Stimulated activated naive B cell treated with anti-CD40 and anti-IgM and Interleukin-4, amounts not matched to agents 10 μg/mL and 1 μg/mL and 100 μg/mL, for 72 hours (primary cell): ENCODE measurements around the gene CXCL3.

Experiments
- ATAC-seq, 2 donors: fragments of 150-1000 bp; cut with Tn5 transposase; replicated peaks; 2 replicates each; pipeline ENCODE4 v1.10.0; 2021; ENCODE audit warnings: moderate library complexity in 1 of 2
- DNase-seq: peaks from one replicate; pipeline ENCODE4 v3.0.0; 2021
- H3K27ac Mint-ChIP-seq: one replicate; pipeline ENCODE4 v1.8.0; 2022; ENCODE audit warnings: mild to moderate bottlenecking, mixed read lengths
- H3K27me3 Mint-ChIP-seq, 2 donors: one replicate each; pipeline ENCODE4 v1.8.0; 2022; ENCODE audit warnings: mixed read lengths in 2 of 2
- H3K36me3 Mint-ChIP-seq, 2 donors: one replicate each; pipeline ENCODE4 v1.8.0; 2022; ENCODE audit warnings: mixed read lengths in 2 of 2, mild to moderate bottlenecking in 1 of 2
- H3K4me1 Mint-ChIP-seq, 2 donors: one replicate each; pipeline ENCODE4 v1.8.0; 2022; ENCODE audit warnings: mixed read lengths in 2 of 2, mild to moderate bottlenecking in 1 of 2
- H3K4me3 Mint-ChIP-seq, 2 donors: one replicate each; pipeline ENCODE4 v1.8.0; 2022; ENCODE audit warnings: mild to moderate bottlenecking in 2 of 2, mixed read lengths in 2 of 2, moderate library complexity in 1 of 2
- H3K9me3 Mint-ChIP-seq, 2 donors: one replicate each; pipeline ENCODE4 v1.8.0; 2022; ENCODE audit warnings: mixed read lengths in 2 of 2, mild to moderate bottlenecking in 1 of 2

The CXCL3 gene

DNA sequence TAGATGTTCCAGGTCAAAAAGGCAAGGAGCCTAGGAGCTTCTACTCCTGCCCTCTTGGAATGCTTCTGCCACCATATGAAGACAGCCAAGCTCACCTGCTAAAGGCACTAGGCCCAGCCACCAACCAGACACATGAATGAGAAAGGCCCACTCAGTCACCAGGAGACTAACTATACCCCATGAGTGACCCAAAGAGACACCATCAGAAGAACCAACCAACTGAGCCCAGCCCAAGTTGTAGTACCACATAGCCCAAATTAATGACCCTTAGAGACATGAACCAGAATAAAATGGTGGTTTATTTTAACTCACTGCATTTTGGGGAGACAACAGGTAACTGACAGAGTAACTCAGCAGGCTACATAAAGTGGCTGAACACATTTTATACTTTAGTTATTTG lies 22.9 kb upstream of the CXCL3 start:
- Mint-ChIP-seq H3K36me3 (no peaks in the 10 kb centered on the region), H3K4me1 (no peaks in the 10 kb centered on the region), H3K4me3 (no peak overlapping the region), H3K27me3 (peaks cover 4% of the 10 kb centered on the region in 2 donors), H3K9me3 (peaks cover 0 to 3% of the 10 kb centered on the region in 2 donors), H3K27ac (no peak overlapping the region)
- DNase-seq (no peak), ATAC-seq (no peak)

DNA sequence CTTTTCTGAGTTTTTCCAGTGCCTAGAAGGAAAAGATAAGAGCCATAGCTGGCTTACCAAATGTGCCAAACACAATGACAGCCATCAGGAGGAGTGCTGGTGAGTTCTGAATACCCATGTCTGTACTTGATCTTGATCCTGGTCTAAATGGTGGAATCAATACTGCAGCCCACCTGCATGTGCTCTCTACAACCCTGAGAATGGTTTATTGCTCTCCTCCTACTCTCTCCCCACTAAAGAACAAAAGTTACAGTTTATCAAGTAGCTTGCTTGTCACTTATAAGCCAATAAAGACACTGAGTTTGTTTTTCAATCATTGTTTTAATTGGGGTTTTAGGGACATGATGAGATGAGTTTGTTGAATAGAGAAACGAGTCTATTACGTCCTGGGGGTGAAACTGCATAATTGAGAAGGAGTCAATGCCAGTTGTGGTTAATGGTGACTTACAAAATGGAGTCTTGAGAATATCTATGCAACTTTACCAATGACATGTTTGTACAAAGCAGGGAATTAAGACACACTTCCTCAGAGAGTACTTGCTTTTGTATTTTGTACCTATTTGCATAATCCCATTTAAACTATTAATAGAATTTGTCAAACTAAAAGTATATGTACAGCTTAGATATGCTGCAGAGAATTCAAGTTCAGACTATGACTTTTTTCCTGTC lies 20.8 kb upstream of the CXCL3 start:
- DNase-seq (no peak), ATAC-seq (no peak)
- H3K4me1 Mint-ChIP-seq = no peaks in the 10 kb centered on the region
- no peak overlapping the region for H3K4me3 Mint-ChIP-seq
- no peaks in the 10 kb centered on the region for H3K36me3 Mint-ChIP-seq
- no peak overlapping the region for H3K27ac Mint-ChIP-seq
- peaks cover 0 to 3% of the 10 kb centered on the region in 2 donors for H3K9me3 Mint-ChIP-seq
- peaks cover 0 to 10% of the 10 kb centered on the region in 2 donors for H3K27me3 Mint-ChIP-seq

DNA sequence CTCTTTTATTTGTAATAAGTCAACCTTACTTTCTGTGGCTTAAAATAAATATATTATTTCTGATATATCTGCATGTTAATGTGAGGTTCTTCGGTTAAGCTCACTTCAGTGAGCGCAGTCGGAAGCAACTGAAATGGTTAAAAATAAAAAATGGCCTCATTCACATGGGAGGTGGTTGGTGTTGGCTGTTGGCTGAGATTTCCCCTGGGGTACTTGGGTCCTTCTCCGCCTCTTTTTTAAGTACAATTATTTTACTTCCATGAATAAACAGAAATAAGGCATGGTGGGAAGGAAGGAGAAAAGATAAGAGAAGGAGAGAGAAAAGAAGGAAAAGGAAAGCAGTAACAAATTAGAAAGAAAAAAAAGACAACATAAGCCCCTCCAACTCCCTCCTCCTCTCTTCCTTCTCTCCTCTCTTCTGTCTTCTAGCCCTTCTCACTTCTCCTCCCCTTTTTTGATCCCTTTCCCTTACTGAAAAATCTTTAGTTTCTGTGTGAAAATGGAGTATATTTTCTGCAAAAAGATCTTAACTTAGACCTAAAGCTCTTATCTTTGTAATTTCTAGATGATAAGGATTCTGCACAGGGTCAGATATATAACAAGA lies 19.7 kb upstream of the CXCL3 start:
- Mint-ChIP-seq H3K4me1 (no peaks in the 10 kb centered on the region), H3K36me3 (no peaks in the 10 kb centered on the region), H3K9me3 (peaks cover 0 to 3% of the 10 kb centered on the region in 2 donors), H3K27me3 (peaks cover 0 to 13% of the 10 kb centered on the region in 2 donors), H3K4me3 (no peak overlapping the region), H3K27ac (no peak overlapping the region)
- ATAC-seq = no peak
- no peak for DNase-seq

DNA sequence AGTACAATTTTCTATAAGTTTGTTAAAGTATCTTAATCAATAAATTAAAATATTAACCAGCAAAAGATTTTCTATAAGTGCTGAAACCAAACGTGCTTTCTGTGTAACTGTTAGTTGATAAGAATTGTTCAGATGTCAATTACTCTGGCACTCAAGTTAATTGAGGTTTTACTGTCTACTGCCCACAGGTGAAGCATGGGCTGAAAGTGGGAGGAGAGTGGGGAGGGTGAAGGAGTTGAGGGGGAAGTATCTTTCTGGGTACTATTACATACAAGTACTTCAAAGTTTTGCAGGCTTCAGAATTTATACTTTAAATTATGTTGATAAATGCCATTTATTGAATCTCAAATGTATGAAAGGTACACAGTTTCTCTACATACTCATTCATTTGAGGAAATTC lies 19.1 kb upstream of the CXCL3 start:
- no peak for DNase-seq
- H3K9me3 Mint-ChIP-seq = peaks cover 0 to 3% of the 10 kb centered on the region in 2 donors
- H3K27me3 Mint-ChIP-seq = peaks cover 0 to 13% of the 10 kb centered on the region in 2 donors
- H3K4me3 Mint-ChIP-seq = no peak overlapping the region
- H3K27ac Mint-ChIP-seq = no peak overlapping the region
- H3K36me3 Mint-ChIP-seq = no peaks in the 10 kb centered on the region
- H3K4me1 Mint-ChIP-seq = no peaks in the 10 kb centered on the region
- no peak for ATAC-seq

DNA sequence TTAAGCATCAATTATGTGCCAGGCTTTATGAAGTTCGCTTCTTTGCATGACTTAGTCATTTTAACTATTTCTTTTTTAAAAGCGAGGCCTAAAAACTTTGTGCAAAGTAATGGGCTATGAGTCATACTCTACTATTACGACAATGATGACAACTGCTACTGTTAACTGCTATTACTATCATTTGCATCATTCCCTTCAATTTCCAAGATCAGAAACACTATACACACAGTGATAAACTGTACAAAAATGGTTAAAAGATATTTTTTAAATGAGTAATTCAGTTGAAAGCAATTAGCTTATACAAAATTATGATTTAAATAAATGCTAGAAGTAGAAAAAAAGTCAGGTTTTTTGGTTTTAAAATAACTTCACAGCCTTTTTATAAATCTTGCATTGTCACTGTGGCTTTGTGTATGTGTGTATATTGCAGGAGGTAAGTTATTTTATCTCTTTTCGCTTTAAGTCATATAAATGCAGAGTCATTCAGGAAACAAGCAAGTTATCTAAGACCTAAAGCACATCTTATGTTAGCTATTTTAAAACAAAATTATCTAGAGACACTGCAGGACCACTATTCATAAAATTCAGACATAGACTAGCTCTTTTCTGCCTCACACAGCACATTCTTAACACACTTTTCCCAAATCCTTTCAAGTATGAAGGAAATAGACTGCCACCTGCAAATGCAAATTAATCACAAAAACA lies 18.5 kb upstream of the CXCL3 start:
- Mint-ChIP-seq H3K36me3 (no peaks in the 10 kb centered on the region), H3K27me3 (peaks cover 0 to 13% of the 10 kb centered on the region in 2 donors), H3K27ac (no peak overlapping the region), H3K4me3 (no peak overlapping the region), H3K4me1 (no peaks in the 10 kb centered on the region), H3K9me3 (peaks cover 3 to 6% of the 10 kb centered on the region in 2 donors)
- ATAC-seq (no peak), DNase-seq (no peak)

DNA sequence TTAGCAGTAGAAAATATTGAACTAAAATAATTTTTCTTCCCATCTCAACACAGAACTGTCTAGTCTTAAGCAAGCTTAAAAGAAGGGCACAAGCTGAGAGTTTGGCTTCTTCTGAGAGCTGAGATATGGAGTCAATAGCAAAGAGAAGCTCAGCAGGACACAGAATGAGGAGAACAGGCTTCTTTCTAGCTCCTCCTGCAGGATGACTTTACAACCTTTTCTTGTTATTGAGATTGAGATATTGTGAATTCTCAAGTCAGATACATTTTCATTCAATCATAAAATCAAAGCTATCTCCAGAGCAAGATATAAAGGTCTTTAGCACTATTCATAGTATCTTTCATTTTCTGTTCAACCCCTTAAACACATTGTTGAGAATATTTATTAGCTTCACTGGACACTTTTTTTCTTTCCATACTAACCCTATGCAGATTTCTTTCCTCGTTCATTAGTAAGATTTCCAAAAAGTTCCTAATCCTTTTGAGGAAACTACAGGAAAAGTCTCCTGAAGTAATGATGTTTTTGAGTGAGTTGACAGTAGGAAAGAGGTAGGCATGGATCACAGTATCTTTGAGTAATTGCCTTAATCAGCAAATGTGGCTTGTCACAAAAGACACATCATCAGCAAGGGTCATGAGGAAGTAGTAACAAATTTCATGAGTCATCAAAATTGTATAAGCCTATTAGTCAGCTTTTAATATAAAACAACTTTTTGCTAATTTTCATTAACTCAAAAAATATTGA lies 17.8 kb upstream of the CXCL3 start:
- no peaks in the 10 kb centered on the region for H3K36me3 Mint-ChIP-seq
- ATAC-seq (no peak), DNase-seq (no peak)
- no peaks in the 10 kb centered on the region for H3K4me1 Mint-ChIP-seq
- no peak overlapping the region for H3K4me3 Mint-ChIP-seq
- H3K27me3 Mint-ChIP-seq = peaks cover 2 to 14% of the 10 kb centered on the region in 2 donors
- H3K27ac Mint-ChIP-seq = no peak overlapping the region
- H3K9me3 Mint-ChIP-seq = peaks cover 4% of the 10 kb centered on the region in 2 donors

DNA sequence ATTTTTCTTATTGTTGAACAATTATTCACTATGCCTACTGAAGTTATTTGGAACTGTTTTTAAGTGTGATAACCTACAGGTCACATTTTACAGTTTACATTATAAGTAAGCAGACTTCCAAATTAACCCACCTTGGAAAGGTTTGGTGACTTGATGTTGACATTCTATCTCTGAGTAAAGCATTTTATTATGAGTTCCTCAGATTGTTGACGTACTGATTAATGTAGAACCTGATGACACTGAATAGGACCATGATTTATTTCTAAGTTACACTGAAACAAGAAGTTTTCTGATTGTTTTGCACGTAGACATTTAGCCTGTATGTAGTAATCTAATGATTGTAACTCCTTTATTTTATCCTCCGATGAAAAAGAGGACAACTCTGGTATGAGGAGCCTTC lies 17.0 kb upstream of the CXCL3 start:
- Mint-ChIP-seq H3K4me1 (no peaks in the 10 kb centered on the region), H3K4me3 (no peak overlapping the region), H3K27ac (no peak overlapping the region), H3K27me3 (peaks cover 6 to 19% of the 10 kb centered on the region in 2 donors), H3K36me3 (no peaks in the 10 kb centered on the region), H3K9me3 (peaks cover 4 to 8% of the 10 kb centered on the region in 2 donors)
- ATAC-seq (no peak), DNase-seq (no peak)

DNA sequence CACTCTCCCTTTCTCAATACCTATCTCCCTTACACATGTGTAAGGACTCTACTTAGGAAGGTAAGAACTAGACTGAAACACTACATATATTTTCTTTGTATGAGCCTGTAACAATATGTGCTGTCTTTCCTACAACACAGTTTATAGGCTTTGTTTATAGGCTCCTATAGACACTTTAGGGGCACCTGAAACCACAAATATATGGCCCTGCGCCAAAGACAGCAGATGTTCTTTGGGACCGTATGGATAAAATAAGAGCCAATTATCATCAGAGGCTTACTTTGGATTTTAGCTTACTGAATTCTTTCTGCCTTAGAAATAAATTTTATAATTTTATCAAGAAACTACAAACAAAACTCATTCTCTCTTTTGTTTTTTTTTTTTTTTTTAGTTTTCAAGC lies 16.6 kb upstream of the CXCL3 start:
- no peak overlapping the region for H3K27ac Mint-ChIP-seq
- ATAC-seq (no peak), DNase-seq (no peak)
- no peaks in the 10 kb centered on the region for H3K36me3 Mint-ChIP-seq
- H3K27me3 Mint-ChIP-seq = peaks cover 6 to 19% of the 10 kb centered on the region in 2 donors
- no peaks in the 10 kb centered on the region for H3K4me1 Mint-ChIP-seq
- peaks cover 4 to 8% of the 10 kb centered on the region in 2 donors for H3K9me3 Mint-ChIP-seq
- H3K4me3 Mint-ChIP-seq = no peak overlapping the region

DNA sequence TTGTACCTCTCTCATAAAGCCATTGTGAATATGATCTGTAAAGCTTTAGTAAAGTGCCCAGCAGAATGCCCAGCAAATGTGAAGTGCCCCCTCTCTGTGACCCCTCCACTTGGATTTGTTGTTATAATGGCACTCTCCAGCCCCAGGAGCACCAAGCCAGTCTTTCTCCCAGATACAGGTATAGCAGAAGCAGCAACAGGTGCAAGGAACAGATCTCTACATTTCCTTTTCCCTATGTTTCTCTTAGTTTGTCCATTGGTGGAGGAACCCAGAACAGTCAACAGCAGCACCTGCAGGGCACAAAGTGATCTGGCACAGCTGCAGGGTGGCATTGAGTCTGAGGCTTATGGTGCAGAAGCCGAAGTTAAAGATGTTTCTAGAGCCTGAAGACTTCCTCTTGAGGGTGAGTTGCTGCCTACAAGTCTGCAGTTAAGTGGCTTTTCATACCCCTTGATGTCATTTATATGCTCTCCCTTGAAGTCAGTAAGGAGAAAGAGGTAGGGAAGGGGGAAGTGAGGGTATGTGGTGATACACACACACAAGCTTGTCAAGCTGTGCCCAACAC lies 16.1 kb upstream of the CXCL3 start:
- H3K36me3 Mint-ChIP-seq = no peaks in the 10 kb centered on the region
- H3K4me1 Mint-ChIP-seq = no peaks in the 10 kb centered on the region
- peaks cover 4 to 8% of the 10 kb centered on the region in 2 donors for H3K9me3 Mint-ChIP-seq
- H3K27ac Mint-ChIP-seq = no peak overlapping the region
- no peak for DNase-seq
- no peak overlapping the region for H3K4me3 Mint-ChIP-seq
- ATAC-seq = no peak
- peaks cover 6 to 19% of the 10 kb centered on the region in 2 donors for H3K27me3 Mint-ChIP-seq

DNA sequence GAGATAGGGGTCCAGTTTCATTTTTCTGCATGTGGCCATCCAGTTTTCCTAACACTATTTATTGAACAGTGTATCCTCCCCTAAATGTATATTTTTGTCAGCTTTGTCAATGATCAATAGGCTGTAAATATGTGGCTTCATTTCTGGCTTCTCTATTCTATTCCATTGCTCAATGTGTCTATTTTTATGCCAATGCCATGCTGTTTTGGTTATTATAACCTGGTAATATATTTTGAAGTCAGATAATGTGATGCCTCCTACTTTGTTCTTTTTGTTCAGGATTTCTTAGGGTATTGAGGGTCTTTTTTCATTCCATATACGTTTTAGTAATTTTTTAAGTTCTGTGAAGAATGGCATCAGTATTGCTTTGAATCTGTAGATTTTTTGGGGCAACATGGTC lies 8.7 kb upstream of the CXCL3 start:
- H3K27ac Mint-ChIP-seq = no peak overlapping the region

DNA sequence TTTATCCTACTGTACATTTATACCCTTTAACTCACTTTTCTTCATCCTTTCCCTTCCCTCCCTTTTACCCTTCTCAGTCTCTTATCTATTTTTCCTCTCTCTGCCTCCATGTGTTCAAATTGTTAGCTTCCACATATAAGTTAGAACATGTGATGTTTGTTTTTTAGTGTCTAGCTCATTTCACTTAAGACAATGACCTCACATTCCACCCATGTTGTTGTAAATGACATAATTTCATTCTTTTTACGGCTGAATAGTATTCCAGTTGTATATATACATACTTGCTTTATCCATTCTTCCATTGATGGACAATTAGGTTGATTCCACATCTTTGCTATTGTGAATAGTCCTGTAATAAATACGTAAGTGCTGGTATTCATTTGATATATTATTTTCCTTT lies 7.3 kb upstream of the CXCL3 start:
- Mint-ChIP-seq H3K36me3 (no peaks in the 10 kb centered on the region), H3K4me3 (no peak overlapping the region), H3K9me3 (peaks cover 6 to 10% of the 10 kb centered on the region in 2 donors), H3K4me1 (no peaks in the 10 kb centered on the region), H3K27ac (no peak overlapping the region), H3K27me3 (peaks cover 12 to 52% of the 10 kb centered on the region in 2 donors)
- no peak for ATAC-seq
- DNase-seq = no peak

More for the DNA sequence above, 8.7 kb upstream of the CXCL3 start:
- Mint-ChIP-seq H3K4me1 (no peaks in the 10 kb centered on the region), H3K36me3 (no peaks in the 10 kb centered on the region), H3K4me3 (no peak overlapping the region), H3K9me3 (peaks cover 11% of the 10 kb centered on the region in 2 donors), H3K27me3 (peaks cover 8 to 48% of the 10 kb centered on the region in 2 donors)
- ATAC-seq = no peak
- DNase-seq = no peak

DNA sequence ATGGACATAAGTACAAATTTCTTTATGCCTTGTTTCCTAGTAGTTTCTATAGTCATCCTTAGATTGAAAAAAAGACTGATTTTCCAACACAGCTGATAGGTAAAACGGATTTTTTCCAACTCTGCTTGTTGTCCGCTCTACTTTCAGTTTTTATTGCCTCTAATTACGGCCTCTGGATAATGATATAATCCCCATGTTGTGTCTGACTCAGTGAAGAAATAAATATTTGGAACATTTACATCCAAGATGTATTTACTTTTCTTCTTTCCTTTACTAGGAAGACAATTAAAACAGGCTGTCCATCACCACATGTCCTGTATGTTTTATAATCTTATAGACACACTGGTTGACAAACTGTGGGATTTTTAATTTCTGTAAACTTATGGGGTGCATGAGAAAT lies 6.8 kb upstream of the CXCL3 start:
- no peak for ATAC-seq
- H3K27ac Mint-ChIP-seq = no peak overlapping the region
- no peak overlapping the region for H3K4me3 Mint-ChIP-seq
- no peaks in the 10 kb centered on the region for H3K36me3 Mint-ChIP-seq
- DNase-seq = no peak
- H3K27me3 Mint-ChIP-seq = peaks cover 14 to 55% of the 10 kb centered on the region in 2 donors
- H3K4me1 Mint-ChIP-seq = no peaks in the 10 kb centered on the region
- H3K9me3 Mint-ChIP-seq = peaks cover 6 to 10% of the 10 kb centered on the region in 2 donors

DNA sequence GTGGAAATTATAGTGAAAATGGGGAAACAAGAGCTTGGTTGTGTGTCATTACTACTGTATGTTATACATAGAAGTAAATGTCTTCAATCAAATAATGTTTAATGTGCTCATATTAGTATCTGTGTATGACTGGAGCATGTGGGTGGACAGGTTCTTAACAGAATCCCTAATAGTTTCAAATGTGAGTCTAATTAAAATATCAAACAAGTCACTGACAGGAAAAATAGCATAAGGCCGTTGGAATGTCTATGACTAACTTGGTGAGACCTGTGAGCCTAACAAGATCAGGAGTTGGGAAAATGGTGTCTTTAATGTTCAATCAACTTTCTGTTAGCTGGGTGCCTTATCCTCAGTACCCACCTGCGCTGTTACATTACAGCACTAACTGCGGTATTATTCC lies 6.2 kb upstream of the CXCL3 start:
- no peak for ATAC-seq
- Mint-ChIP-seq H3K9me3 (peaks cover 6 to 10% of the 10 kb centered on the region in 2 donors), H3K27me3 (peaks cover 18 to 60% of the 10 kb centered on the region in 2 donors), H3K4me3 (no peak overlapping the region), H3K4me1 (peaks cover 0 to under 1% of the 10 kb centered on the region in 2 donors), H3K27ac (no peak overlapping the region), H3K36me3 (no peaks in the 10 kb centered on the region)
- no peak for DNase-seq

DNA sequence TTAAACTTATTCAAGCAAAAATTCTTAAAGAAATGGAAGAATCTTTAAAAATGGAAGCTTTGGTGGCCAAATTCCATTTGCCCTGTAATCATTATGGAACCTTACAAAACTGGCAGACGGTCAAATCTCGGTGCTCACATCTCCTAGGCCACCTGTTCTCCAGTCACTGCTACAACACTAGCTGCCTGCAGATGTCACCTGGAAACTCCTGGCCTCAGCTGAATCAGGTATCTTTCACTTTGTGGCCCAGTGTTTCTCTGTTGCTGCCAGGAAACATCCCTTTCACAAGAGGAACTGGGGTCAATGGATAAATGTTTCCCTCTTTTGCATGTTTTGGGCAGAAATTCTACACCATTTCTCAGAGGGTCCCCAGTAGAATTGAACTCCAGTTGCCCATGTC lies 4.2 kb upstream of the CXCL3 start:
- Mint-ChIP-seq H3K27me3 (peaks cover 37 to 72% of the 10 kb centered on the region in 2 donors), H3K4me3 (no peak overlapping the region), H3K4me1 (peaks cover 7 to 20% of the 10 kb centered on the region in 2 donors), H3K27ac (no peak overlapping the region), H3K36me3 (no peaks in the 10 kb centered on the region), H3K9me3 (peaks cover 6 to 10% of the 10 kb centered on the region in 2 donors)
- ATAC-seq = no peak
- no peak for DNase-seq
